HG03558 (cell line): ENCODE results near the gene ALDH3B2.
"Not testable (repeated sequence)": the region's sequence is repeated elsewhere in the genome, so short reads cannot be mapped to it uniquely, and the experiment has no call there.

ENCODE experiments used
- ATAC-seq: cut with Tn5 transposase; IDR thresholded peaks from one replicate; pipeline ENCODE4 v1.9.1; 2021; ENCODE audit warnings: moderate number of reproducible peaks; ENCODE audit not compliant: unreplicated experiment; ENCODE audit errors: extremely low read depth

Gene ALDH3B2

DNA sequence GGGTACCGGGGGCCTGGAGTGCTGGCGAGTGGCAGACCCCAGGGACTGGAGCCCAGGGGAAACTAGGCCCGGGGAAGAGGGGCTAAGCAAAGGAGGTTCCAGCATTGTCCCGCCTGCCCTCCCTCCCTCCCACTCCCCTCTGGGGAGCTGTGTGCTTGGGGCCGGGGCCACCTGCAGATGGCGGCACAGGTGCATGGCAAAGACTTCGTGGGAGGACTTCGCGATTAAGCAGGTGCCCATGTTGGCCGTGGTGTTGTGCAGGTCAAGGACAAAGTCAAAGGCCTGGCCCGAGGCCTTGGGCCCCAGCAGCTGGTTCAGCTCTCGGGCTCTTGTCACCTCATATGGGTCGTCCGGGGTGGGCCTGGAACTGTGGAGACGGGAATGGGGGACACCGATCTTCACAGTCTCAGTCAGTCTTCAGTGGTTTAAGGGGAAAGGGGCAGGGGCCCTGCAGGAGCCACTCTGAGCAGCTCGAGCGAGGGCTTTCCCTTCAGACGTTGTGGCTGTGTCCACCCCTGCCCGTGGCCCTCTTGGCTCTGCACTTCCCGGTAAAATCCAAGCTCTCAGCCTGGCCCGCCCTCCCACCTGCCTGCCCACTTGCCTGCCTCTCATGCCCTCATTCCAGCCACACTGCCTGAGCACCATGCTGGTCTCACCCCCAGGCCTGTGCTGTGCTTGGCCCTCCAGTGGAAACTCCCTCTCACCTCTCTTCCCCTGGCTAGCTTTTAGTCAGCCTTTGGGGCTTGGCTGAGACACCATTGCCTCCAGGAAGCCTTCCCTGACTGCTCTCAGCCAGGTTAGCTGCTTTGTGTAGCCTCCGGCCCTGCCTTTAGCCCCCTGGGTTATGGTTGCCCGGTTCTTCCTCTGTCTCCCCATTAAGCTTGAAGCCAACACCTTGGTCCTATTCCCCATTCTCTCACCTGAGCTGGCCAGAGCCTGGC, 28.6 kb downstream of the ALDH3B2 start:
- ATAC-seq = no peak

DNA sequence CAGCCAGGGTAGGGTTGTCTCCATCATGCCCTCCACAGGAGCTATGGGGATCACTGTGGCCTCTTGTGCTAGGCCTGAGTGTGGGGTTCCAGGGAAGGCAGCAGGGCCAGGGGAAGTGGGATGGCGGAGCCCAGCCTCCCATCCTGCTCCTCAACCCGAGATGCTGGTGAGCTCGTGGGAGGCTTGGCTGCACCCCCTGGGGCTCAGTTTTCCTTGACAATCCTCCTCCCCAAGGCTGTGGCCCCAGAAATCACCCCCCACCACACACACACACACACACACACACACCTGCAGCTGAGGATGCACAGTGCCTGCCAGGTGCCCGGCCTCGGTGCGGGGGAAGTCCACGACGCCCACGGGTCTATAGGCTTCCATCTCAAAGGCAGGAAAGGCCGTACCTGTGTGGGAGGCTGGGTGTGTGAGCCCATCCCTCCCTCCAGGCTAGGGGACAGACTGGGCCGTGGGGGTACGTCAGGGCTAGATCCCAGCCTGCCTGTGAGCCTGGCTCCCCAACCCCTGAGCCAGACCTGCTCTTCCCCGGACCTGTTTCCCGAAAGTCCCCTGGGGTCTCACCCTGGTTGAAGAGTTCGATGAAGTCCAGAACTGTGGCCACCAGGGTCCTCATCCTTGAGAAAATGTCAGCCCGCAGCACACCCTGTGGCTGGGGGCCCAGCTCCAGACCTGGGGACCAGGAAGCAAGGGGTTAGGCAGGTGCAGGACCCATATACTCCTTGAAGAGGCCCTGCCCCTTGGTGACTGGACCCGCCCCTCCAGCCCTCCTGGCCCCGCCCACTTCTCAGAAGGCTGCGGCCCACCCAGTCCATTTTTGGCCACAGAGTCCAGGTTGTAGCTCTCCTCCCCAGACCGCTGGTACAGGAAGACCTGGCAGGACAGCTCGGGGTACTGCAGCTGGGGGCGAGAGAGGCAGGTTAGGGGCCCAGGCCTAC, 29.7 kb downstream of the ALDH3B2 start:
- no peak for ATAC-seq

DNA sequence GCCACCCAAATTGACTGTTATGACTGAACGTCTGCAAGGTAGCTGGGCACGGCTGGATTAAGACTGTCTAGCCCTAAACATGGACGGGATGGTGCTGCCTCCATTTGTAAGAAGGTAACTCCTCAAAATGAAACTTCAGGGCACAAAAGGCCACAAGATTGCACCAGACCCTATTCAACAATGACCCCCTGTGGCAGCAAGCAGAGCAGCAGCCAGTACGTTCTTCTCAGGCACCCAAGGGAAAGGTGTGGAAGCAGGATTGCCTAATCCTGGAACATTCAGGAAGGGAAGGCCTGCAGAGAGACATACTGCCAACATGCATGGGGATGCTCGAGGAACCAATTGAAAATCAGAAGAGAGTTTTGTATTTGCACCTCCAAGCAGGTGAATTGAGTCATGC, 30.4 kb downstream of the ALDH3B2 start:
- no peak for ATAC-seq

DNA sequence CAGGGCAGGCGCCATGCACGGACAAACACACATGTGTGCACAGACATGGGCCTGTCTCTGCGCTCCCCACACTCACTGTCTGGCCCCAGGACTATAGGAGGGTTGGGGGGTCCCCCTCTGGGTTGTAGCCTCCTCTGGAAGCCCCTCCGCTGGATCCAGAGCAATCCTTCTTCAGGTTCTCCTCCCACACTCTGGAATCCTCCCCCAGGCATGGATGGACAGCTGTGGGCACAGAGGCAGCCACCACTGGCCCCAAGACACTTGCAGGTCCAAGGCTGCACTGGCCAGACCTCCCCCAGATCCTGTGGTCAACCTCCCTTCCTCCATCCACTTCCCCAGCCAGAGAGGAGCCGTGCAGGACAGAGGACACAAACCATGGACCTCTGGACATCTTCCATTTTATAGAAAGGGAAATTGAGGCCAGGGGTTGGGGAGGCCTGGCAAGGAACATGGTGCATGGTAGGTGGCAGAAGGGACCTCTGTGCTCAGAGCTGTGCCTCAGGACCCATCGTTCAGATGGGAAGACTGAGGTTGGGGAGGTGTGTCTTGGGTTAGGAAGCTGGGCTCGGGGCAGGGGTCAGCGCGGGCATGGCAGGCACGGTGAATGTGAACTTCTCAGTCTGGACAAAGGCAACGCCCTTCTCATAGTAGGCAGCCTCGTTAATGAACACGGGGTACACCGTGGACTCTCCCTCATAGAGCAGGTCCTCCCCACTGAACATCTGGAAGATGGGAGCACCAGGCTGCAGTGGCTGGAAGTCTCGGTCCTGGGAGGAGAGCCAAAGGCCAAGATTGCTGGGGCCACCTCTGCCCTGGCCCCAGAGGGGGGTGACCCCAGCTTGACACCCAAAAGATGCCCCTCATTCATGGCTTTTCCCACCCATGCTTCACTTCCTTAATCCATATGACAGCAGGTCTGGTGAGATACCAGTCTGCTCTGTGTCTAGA, 32.0 kb downstream of the ALDH3B2 start:
- ATAC-seq = no peak

DNA sequence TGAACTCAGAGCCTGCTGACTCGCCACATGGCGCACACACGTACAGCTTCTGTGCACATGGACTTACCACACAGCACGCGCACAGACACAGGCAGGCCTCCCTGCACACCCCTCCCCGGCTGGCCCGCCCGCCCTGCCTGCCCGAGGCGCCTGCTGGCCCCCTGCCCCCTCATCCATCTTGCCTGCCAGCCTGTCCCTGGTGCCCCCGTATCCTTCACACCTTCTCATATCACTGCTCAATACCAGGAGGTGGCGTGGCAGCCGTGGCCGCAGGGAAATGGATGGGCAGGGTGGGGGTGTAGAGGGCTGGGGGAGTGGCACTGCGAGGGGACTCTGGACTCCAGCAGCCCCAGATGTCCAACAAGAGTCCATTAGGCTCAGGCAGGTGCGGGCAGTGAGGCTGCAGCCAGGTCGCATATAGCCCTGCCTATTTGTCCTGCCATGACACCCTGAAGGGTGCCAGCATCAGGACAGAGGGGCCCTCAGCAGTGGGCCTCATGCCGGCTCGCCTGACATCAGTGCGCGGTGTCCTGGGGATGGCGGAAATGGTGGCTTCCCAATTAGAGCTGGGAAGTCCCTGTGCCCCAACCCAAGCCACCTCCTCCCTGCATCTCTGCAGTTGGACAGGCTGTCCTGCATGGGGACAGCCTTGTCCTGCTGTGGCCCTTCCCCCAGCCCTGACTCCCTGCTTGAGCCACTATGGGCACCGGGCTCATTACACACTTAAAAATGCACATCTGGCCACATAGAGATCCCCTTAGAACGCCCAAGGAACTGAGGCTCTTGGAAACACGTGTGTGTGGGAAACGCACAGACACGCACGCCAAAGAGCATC, 32.9 kb downstream of the ALDH3B2 start:
- no peak for ATAC-seq

DNA sequence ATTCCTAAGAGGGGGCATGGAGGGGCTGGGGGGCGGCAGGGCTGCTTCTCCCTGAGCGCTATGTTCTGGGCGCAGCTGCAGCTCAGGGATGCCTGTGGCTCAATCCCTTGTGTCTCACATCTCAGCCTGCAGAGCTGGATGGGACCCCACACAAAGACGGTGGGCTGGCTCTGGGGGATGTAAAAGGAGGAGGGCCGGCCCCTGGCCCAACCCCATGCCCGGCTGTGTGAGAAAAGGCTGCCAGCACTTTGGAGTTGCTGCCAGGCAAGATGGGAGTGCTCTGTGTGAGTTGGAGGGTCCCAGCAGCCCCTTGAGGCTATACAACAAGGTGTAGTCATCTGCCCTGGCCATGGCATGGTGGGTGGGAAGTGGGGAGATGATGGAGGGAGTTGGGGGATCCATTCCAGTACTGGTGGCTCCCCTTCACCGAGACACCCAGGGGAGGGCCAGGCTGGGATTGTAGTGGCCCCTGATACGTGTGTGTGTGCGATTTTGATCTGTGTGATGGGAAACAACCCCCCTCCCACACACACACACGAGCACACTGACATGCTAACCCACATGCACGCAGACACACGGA, 33.6 kb downstream of the ALDH3B2 start:
- ATAC-seq = no peak

DNA sequence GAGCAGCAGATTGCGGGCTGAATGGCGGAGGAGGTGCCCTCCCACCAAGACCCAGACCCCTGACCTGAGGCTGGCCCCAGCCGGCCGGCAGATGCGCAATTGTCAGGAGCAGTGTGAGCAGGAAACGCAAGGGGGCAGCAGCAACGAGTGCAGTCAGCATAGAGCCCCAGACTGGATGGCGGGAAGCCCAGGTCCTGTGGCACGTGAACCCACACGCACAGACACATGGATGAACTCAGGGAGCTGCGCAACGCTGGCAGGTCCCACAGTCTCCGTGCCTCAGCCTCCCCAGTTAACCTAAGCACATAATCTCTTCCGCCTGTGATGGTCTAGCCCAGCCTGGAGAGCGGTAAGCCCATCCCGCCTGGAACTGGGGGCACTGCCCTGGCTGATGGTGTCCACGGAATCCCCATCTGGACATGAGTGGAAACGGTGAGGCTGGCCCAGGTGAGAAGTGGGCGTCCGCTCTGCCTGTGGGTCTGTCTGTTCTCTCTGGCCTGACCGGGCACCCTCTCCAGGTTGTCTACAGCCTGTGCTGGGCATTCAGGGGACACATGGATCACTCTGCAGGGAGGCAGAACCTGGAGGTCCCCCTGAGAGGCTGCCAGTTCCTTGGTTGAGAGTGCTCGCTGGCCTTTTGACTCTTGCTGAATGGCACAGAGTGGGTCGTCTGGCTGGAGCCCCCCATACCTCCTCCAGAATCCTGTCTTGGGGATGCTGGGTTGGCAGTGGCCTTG, 34.2 kb downstream of the ALDH3B2 start:
- no peak for ATAC-seq

DNA sequence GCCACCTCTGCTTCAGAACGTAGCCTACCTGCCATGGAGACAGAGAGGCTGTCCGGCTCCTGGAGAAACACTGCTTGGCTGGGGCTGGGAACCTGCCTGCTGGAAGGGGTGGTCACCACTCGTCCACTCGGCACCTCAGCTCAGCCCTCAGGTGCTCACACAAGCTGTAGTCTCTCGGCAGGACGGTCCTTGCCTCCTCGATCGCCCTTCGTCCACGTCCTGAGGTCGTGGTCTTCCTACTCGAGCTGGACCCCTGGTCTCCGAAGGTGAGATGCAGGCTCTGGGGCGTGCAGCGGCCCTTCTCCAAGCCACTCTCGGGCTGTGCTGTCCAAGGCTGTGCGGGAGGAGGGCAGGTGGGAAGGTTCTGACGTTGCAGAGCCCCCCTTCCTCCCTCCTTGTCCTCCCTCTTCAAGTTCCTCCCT, 35.0 kb downstream of the ALDH3B2 start, which contains the start of gene TBX10:
TSS of gene TBX10 (minus strand) at position 326 of the 422 bp plus-strand sequence. CDS start at position 35, 291 bp downstream.
- ATAC-seq = no peak

DNA sequence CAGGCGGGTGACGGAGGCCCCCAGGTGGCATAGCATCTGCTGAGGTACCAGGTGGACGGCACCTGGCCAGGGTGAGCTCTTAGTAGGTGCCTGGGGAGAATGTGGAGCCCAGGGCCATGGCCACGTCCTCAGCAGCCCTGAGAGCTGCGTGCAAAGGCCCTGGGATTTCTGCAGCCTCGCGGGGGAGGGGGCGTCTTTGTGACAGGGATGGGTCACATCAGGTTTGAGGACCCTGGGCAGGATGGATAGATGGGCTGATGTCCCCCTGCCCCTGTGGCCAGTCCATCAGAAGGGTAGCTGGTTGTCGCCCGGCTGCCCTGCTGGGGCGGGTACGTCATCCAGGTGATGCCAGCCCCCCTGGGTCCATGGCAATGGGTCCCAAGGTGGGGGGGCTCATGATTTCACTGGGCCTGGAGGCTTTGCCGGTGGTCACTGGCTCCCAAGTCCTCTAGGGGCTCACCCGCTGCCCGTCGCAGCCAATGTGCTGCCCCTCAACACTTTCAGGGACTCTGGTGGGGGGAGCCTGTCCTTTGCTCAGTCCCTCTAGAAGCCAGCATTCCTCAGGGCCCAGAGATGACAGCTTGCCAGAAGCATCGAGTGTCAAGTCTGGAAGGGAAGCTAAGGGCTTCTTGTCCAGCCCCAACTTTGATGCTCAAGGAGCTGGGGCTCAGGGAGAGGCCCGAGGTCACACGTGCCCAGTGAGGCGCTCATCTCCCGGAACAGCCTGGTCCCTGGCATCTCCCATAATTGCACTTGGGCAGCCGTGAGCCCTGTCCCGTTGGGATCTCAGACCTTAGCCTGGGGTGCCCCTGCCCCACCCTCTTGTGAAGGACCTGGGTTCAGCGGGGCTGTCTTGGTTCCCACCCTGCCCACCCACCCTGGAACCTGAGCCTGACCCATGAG, 35.6 kb downstream of the ALDH3B2 start:
- ATAC-seq = no peak

DNA sequence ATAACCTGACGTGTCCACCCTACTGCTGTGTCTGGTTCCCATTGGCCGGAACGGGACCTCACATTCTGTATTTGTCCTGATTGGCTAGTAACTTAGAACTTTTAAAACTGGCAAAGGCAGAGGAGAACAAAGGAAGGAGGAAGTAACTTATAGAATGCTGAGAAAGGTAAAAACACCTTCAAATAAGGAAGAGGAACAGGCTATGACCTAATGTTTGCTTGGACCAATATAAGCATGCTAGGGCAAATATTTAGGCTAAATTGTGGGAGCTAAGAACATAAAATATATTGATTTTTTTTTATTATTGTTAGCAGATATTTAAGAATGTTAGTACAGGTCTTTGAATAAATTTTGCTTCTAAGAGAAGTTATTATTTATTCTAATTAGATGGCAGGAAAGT, 37.0 kb downstream of the ALDH3B2 start:
- not testable (repeated sequence) for ATAC-seq

DNA sequence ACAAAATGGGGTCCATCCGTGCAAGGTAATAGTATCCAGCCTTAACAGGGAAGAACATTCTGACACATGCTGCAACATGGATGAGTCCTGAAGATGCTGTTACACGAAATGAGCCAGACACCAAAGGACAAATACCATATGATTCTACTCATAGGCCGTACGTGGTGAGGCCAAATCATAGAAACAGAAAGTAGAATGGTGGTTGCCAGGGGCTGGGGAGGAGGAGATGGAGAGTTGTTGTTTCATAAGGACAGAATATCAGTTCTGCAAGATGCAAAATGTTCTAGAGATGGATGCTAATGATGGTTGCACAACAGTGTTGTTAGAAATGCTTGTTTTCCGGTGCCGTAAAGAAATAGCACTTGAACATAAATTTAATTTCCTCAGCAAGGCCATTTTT, 37.5 kb downstream of the ALDH3B2 start:
- no peak for ATAC-seq

DNA sequence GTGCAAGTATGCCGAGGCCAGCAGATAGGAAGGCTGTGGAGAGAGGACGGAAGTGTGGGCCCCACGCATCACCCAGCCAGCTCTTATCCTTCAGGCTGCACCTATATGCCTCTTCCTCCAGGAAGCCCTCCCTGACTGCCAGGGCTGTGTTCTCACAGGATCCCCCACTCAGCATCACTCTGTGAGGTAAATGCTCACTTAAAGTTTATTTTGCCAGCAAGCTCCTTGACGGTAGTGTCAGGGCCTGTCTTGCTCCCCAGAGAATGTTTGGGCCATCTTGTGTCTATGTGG, 39.2 kb downstream of the ALDH3B2 start:
- ATAC-seq = no peak

DNA sequence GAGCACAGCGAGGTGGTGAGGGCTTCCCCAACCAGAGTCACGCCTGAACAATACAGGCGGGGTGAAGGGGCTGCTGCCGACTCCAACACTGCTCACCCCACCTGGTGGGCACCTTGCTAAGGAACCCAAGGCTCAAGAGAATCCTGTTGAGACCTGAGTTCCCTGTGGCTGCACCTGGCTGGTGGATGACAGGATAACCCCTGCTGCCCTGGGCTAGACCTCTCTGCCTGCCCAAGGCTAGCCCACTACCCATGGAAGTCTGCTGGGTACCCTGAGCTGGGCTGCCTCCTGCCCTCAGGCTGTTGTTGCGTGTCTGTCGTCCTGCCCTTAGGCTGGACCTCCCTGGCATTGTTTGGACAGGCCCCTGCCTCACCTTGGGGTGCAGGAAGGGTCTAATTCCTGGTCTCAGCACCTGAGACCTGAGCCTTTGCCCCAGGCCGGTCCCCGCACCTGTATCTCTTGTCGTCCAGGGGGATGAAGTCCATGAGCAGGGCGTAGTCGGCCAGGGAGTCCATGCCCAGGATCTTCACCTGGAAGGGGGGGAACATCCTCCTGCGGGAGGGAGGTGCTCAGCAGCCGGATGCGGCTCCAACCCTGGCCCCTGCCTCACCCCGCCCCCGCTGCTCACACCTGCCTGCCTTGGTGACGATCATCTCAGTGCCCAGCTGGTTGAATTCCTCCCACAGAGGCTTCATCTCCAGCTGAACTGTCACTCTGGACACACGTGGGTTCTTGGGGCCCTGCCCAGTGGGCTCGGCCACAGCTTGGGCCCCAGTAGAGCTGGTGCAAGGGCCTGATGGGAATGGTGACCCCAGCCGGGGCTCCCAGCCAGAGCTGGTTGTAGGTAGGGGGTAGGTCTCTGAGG, 39.8 kb downstream of the ALDH3B2 start:
- ATAC-seq = no peak

DNA sequence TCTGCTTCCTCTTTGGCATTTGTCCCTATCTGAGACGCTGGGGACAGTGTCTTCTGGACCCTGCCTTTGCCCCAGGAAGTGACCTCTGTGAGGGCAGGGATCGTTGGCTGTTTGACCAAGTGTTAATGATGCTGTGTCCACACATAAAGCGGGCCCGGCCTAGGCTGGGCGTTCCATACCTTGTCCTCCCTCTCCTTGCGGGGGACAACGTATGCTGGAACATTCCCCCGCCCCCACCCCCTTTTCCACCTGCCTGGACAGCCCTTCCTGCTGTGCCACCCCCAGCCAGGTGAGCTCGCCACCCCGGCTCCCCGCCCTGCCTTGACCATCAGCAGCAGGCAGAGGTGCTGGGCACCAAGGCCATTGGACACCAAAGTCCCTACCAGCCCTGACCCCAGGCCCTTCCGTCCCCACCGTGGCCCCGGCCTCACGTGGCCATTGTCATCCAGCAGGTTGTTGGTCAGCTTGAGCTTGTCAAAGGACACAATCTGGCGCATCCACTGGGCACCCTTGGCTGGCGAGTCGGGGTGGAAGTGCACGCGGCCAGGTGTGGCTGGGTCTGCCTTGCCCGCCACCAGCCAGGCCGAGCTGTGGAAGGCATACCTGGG, 40.6 kb downstream of the ALDH3B2 start:
- no peak for ATAC-seq

DNA sequence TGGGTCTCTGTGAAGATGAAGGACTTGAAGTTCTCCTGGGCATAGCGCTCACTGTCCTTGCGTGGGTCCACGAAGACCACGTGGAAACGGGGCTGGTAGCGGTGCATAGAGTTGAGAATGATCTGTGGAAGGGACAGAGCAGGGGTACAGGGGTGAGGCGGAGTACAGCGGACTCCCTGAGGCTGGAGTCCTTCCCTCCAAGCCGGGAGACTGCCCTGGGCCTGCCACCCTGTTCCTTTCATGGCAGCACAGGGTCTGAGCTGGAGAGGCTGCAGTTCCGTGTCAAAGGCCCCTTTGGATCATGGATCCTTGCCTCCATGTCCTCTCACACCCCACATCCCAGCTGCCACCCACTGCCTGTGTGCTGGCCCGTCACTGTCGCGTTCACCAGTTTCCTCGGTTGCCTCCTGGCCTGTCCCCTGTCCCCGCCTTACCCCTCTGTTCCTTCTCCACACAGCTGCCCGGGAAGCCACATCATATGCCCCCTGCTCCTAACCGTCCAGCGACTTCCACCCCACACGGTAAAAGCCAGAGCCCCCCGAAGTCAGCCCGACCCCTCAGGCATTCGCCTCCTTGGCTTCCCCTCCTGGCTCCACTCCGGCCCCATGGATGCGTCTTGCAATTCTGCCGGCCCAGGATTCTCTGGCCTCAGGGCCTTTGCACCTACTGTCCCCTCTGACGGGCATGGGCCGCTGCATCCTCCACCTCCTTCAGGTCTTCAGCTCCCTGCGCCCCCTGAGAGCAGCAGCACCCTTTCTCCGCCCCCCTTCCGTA, 41.3 kb downstream of the ALDH3B2 start:
- no peak for ATAC-seq
